ENCODE data around the gene TOM1.

The TOM1 gene

DNA sequence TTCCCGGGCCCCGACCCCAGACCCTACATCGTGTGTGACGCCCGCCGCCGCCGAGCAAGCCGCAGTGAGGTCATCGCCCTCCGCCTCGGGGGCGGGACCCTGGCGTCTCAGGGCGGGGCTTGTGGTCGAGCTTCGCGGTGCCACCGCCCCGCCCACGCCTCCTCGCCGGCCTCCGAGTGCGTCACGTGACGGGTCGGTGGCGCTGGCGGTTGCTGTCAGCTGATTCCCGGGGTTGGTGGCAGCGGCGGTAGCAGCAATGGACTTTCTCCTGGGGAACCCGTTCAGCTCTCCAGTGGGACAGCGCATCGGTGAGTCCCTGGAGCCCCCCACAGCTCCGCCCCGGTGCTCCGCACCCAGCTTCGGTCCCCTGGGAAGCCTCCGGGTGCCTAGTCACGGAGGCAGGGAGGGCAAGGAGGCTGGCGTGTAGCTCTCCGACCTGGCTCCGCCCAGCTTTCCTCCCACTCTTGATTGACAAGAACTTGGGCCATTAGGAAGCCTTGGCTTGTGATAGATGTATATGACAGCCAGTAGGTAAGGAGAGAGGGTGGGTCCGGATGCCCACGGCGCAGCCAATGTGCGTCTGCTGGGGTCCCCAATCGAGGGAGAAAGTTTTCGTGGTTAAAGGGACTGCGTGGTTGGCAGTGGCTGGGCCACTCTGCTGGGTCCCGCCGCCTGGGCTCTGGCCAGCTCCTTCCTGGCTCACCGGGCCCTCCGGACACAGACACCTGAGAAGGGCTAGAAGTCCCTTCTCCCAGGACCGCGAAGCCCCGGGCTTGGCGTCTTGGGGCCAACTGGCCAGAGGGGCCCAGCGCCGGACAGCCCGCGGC is at the start of gene TOM1:
TOM1 (plus strand) TSS at position 222 of the 827 bp plus-strand sequence; CDS start at position 257, 35 bp downstream.
- peak; percentile 97 for DNase-seq

DNA sequence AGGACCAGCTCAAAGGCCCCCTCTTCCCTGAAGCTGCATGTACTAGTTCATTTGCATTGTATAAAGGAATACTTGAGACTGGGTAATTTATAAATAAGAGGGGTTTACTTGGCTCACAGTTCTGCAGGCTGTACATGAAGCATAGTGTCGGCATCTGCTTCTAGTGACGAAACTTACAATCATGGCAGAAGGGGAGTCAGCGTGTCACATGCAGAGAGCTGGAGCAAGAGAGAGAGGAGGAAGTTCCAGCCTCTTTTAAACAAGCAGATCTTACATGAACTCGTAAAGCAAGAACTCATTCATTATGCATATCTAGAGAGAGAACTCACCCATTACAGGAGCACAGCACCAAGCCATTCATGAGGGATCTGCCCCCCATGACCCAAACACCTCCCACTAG is 49.5 kb upstream of the TOM1 start:
- DNase-seq = no peak

DNA sequence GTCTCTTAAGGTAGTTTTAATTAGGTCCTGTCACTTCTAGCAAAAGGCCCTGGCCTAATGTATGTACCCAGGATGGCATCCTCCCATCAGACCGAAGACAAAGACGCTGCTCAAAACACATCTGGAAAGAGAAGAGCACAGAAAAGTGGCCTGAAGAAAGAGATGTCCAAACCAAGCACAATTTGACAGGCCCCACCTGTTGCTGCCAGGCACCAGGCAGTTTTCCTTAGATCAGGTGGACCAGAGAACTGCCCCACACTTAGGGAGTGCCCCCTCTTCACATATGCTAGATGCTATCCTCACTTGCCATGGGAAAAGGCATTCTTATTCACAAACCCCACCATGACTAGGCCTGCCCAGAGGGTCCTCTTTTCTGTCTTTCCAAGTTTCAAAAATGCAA is 45.7 kb upstream of the TOM1 start:
- DNase-seq = no peak

DNA sequence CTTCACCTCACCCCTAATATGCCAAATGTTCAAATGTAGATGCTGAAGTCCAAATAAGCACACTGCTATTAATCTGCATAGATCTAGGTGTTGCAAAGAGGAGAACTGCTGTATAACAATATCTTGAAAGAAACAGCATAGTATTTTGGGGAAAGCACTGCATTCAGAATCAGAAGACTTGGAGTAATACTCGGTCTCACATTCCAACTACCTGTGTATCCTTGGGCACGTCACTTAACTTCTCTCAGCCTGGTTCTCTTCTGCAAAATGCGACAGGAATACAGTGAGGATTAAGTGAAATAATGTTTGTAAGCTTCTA is 42.7 kb upstream of the TOM1 start:
- DNase-seq = no peak

DNA sequence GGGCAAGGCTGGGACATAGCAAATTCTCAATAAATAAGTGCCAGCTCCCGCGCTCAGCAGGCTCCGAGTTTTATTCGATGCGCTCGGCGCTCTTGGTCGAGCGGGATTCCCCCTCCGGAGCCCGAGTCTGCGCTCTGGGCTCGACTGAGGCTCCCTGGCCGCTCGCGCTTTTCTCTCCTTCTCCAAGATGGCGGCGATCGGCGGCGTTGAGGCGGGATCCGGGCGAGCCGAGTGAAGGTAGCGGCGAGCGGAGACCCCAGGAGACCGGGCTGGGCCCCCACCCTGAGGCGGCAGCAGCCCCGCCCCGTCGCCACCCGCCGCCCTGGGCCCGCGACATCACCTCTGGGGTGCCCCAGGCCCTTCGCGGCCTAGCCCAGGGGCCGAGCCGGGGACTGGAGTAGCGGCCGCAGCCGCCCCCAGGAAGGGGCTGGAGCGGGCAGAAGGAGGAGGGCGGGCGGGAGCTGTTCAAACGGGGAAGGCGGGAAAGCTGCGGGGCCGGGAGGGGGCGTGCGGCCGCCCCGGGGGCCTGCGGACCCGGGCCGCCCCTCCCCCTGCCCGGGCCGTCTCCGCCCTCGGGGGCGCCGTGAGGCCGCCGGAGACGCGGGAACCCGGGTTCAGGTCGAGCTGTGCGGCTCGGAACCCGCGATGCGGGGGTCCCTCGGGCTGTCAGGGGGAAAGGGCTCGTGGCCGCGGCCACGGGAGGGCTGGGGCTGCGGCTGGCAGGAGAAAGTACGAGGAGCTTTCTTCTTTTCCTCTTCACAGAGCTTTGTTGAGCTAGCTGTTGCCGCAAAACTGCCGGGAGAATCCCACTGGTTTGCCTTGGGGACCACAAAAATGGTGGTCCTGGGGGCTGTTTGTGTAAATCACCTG is 42.1 kb upstream of the TOM1 start, which contains the start of gene HMGXB4:
HMGXB4 (plus strand) TSS at position 173 of the 870 bp plus-strand sequence. CDS start 4,898 bp downstream, outside the sequence.
- peak; percentile 87 for DNase-seq

DNA sequence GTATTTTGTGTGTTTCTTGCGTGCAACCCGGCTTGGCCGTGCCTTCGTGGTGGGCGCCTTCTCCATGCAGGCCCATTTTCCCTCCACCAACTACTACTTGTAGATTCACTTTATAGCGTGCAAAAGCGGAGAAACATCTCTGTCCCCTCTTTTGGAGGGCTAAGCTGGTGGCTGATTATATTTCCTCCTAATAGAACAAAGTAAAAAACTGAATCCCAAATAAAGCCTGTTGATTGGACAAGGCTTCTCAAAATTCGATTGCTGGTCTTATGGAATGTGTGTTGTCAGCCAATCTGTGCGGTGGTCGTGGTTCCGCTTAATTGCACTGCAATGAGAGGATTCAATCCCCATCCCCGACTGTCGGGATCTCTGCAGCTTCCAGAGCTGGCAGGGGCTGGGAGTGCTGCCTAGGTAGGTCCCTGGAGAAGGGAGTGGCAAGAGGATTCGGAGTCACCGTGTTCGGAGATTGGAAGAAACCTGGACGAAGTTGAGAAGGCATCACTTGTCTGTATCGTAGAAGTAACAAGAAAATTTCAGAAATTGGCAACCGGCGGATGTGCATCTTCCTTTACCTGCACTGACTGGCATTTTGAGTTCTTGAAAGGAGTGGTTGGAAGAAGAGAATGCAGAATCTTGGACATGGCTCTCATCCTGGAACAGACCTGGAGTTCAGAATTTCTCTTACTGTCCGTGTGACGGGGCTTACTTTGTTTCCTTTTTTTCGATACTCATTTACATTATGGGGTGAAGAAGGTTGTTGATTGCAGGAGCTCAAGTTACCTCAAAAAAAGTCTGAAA is 41.3 kb upstream of the TOM1 start:
- DNase-seq = no peak

DNA sequence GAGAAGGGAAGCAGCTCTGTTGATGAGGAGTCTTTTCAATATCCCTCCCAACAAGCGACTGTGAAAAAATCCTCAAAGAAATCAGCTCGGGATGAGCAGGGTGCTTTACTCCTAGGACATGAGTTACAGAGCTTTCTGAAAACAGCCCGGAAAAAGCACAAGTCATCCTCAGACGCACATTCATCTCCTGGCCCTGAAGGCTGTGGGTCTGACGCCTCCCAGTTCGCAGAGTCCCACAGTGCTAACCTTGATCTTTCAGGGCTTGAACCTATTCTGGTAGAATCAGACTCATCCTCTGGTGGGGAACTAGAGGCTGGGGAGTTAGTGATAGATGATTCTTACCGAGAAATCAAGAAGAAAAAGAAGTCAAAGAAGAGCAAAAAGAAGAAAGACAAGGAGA is 34.7 kb upstream of the TOM1 start:
- no peak for DNase-seq

DNA sequence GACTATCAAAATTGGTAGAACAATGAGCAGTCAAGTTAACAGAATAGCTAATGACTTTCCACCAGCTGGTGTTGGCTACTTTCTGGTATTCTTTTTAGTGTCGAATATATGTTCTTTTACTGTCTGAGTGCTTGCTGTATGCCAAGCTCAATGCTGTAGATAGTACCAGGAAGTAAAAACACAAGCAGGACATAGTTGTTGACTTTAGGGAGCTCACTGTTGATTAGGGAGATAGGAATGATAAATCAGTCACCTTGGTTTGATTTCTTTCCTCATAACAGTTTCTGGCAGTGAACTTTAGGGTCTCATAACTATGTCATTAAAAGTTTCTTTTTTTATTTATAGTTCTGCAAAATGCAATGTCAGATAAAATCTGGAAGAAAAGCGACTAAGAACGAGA is 33.4 kb upstream of the TOM1 start:
- DNase-seq = no peak

DNA sequence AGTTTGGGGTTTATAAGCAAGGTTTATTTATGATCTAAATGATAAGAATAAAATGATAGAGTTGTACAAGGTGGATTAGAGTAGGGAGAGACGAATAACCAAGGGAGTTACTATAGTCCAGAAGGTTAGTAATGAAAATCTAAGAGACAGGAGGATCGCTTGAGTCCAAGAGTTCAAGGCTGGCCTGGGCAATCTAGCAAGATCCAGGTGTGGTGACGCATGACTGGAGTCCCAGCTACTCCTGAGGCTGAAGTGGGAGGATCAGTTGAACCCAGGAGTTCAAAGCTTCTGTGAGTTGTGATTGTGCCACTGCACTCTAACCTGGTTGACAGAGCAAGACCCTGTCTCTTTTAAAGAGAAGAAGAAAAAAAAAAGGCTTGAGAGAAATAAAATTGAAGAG is 30.1 kb upstream of the TOM1 start:
- DNase-seq = no peak

DNA sequence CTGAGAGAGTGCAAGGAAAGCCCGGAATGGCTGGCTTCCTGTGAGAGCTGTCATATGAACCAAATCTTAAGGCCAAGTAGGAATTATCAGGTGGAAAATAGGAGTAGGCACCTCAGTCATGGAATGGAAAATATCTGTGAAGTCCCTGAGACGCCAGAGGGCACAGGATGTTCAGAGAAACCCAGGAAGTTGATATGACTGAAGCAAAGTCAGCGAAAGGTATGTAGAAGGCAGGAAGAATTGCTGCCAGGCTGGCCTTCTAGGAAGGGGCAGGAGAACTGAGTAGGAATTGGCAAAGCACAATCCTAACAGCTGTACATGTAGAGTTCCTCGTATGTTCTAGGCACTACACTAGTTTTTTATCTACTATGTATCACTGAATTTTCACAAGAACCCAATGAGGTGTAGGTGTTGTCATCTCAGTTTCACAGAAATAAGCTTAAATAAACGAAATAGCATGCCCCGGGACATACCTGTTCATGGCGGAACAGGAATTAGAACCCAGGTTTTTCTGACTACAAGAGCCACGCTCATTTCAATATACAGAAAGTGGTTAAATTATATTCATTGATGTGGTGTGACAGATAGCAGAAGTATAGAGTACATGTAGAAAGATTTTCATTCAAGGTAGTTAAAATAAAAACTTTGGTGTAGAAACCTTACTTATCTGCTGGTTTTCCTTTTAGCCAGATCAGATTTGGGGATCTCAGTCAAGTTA is 25.4 kb upstream of the TOM1 start:
- no peak for DNase-seq

DNA sequence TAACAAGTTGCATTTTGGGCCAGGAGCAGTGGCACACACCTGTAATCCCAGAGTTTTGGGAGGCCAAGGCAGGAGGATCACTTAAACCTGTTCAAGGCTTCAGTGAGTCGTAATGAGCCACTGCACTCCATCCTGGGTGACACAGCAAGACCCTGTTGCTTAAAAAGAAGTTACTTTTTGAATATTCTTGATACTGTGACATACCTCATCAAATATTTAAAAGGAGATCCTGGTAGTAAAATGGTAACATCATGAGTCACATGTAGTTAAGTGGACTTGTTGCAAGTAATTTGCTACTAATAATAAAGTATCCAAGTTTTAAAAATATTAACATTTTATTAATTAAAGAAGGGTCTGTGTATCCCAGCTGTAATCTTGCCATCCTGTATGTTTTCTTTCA is 24.1 kb upstream of the TOM1 start:
- no peak for DNase-seq

DNA sequence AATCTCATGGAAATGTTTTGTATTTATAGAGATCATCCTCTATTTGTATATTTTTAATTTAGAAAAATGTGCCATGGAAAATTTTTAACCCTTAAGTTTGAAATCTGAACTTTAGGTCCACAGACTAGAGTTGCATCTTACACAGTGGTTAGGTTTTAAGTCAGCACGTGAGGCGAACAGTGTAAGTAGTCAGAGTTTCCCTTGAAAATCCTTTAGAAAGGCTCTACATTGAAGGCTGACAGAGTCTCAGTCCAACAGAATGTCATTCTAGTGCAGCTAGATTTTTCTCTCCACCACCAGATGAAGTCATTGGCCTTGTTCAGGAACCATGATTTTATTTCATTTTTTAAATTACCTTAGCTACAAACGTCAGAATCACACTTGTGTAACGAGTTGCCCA is 23.7 kb upstream of the TOM1 start:
- DNase-seq = no peak

DNA sequence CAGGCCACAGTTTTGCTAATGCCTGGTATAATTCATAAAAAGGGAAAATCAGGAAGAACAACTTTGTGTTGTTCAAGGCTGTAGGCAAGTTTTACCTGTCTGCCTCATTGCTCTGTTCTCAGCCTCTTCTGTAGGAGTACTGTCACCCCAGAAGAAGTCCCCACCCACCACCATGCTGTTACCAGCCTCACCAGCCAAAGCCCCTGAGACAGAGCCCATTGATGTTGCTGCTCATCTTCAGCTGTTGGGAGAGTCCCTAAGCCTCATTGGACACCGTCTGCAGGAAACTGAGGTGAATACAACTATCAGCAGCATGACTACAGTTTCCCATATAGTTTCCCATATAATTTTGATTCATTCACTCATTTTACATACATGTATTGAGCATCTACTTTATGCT is 11.6 kb upstream of the TOM1 start:
- no peak for DNase-seq

DNA sequence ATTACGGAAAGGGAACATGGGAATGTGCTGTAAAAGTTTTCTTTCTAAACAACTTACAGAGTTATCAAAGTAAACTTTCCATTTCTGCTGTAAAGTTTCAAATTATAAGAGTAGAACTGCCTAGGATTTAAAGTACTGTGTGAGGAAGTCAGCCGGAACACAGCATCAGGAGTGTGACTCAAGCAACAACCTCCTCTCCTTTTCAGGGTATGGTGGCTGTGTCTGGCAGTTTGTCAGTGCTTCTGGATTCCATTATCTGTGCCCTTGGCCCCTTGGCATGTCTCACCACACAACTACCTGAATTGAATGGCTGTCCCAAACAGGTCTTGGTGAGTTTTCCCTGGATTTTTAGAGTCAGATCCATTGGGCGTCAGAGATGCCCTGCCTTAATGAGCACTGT is 6.9 kb upstream of the TOM1 start:
- DNase-seq = no peak

DNA sequence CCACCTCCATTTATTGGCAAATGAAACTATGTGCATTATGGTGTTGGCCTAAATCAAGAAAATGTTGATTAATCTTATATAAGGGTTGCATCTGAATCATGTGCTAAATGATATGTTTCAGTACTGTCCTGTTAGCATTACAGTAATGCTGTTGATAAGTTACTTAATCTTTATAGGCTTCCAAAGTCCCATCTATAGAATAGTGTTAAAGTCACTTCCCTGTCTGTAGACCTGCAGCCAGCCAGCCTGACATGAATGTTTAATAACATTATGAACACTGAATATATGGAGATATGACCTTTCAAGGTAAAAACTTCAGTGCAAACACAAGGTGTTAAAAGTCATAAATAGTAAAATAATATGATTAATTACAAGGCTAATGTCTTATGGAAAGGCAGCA is 3.6 kb upstream of the TOM1 start:
- DNase-seq = no peak

DNA sequence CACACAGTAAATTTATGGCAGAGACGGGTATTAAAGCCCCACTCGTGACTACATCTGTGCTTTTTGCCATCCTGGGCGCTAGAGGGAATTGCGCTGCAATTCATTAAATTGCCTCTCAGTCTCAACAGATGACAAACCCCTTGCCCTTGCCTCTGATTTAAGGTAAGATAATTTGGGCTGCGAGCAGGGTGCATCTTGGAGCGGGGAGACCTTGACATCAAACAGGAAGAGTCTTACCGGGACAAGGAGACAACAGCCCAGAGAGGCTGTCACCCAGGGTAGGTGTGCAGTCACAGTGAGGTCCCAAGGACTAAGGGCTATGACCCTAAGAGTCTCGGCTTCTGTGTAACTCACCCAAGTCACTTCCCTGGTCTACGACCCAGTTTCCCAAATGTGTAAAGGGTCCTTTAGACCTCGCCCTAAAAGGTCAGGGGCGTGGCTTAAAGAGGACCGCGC is 449 bp upstream of the TOM1 start:
- DNase-seq = no peak

DNA sequence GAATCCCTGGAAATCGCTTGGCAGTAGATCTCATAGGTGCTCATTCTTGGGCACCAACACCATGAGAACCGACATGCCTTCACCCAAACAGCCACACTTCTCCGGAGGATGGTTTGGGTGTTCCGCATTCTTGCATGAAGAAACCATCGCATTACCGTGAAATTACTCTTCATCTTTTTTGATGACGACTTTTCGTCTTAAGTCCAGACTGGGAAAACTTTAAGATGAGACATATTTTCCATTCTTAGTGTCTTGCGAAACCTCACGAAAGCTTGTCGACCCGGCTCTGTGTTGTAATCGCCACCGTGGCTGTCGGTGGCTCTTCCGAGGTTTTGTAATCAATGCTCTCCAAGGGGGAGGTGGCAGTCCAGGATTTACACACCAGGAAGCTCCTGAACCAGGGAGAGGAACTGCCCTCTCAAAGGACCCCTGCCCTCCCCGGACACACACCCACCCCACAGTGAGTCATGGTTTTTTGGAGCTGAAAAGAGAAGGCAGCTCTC is 1.7 kb downstream of the TOM1 start:
- peak; percentile 82 for DNase-seq

DNA sequence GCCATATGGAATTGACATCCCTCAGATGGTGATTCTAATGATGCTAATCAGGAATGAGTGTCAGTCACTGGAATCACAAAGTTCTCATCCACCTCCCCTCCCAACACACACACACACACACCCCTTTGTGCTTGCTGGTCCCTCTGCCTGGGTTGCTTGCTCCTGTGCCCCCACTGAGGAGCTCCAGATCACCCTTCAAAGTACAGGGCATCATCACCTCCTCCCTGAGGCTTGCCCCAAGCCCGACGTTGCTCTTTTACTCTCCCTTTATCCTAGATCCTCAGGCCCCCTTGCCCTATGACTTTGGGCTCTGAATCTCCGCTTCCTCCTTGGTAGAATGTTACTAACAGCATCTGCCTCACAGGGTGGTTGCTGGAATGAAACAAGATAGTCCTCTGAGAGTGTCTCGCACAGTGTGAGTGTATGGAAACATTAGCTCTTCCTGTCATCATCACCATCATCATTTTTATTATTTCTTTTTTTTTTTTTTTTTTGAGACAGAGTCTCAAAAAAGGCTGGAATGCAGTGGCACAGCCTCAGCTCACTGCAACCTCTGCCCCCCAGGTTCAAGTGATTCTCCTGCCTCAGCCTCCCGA is 3.4 kb downstream of the TOM1 start:
- no peak for DNase-seq

DNA sequence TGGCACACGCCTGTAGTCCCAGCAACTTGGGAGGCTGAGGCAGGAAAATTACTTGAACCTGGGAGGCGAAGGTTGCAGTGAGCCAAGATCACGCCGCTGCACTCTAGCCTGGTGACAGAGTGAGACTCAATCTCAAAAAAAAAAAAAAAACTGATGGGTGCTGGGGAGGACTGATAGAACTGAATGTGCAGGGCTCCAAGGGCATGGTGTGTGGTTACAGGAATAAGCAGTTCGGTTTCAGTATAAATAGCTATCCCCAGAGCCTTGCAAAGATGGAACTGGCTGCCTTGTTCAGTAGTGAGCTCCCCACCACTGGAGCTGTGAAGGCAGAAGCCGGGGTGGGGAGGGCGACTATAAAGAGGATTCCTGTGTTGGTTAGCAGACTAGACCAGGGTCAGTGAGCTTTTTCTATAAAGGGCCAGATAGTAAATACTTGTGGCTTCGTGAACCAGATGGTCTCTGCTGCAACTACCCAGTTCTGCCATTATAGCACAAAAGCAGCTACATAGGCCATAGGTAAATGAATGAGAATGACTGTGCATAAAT is 5.9 kb downstream of the TOM1 start:
- no peak for DNase-seq

DNA sequence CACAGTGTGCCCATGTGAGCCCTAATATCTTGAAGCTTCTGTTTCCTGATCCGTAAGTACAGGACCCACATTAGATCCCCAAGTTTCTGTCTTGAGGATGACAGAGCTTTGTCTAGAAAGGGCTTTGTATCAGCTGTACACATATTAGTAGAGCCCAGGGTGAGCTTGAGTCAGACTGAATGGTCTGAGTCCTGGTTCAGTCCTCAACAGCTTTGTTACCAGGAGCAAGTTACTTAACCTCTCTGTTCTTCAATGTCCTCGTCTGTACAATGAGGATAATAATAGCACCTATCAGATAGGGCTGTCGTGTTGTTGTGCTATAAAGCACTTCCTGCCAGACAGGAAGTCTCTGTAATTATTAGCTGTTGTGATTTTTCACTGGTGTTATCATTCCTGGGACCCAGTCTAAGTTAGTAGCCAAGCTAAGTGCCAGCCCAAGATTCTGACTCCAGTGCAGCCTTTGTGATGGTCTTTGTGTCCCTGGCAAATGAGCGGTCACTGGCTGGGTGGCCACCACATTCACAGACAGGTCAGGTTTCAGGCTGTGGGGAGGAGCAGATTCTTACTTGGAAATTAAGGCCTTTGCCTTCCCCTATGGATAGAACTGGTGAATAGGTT is 6.8 kb downstream of the TOM1 start:
- DNase-seq = no peak

DNA sequence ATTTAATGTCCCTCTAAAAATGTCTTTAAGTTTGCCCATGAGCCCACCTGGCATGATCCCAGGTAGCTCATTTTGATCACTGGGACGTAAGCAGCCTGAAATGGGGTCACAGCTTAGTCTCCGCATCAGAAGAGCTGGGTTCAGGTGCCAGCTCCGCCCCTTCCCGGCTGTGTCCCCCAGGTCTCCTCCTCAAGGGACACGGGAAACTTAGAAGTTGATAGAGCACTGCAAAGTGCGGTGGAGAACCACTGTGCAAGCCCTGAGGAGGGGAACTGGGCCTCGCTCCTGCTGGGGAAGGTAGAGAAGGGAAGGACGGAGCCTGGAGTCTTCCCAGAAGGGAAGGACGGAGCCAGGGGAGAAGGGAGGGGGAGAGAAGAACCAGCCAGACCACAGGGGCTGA is 7.7 kb downstream of the TOM1 start:
- no peak for DNase-seq
